Liver (tissue), 9 donors: ENCODE data around the gene KIAA1217. TPM values are rescaled to one million over a fixed set of nuclear protein-coding genes. Genes with fewer than 3 reads are reported as not detected.

Source experiments
- DNase-seq: peaks from one replicate; pipeline ENCODE4 v3.0.0-alpha.2; 2017; ENCODE audit warnings: low spot score
- H3K27ac ChIP-seq, 2 donors: one replicate each; pipeline ENCODE4 v1.7.0; 2013; ENCODE audit warnings: inconsistent platforms in 2 of 2, low read length in 2 of 2, control low read depth in 1 of 2, low read depth in 1 of 2, mild to moderate bottlenecking in 1 of 2
- H3K27me3 ChIP-seq, 4 donors: one replicate each; pipeline versions ENCODE4 v1.6.1 to v1.7.0; 2013; ENCODE audit warnings: low read length in 3 of 4, inconsistent platforms in 1 of 4, mild to moderate bottlenecking in 1 of 4, moderate library complexity in 1 of 4; ENCODE audit not compliant: control insufficient read depth in 4 of 4, insufficient read depth in 4 of 4
- H3K36me3 ChIP-seq, 4 donors: one replicate each; pipeline versions ENCODE4 v1.6.1 to v1.7.0; 2013; ENCODE audit warnings: low read length in 3 of 4, mild to moderate bottlenecking in 3 of 4, low read depth in 1 of 4, moderate library complexity in 1 of 4; ENCODE audit not compliant: control insufficient read depth in 4 of 4, insufficient read depth in 3 of 4
- H3K4me1 ChIP-seq, 4 donors: one replicate each; pipeline versions ENCODE4 v1.6.1 to v1.7.0; 2013; ENCODE audit warnings: low read length in 3 of 4, mild to moderate bottlenecking in 3 of 4, moderate library complexity in 1 of 4; ENCODE audit not compliant: control insufficient read depth in 4 of 4, insufficient read depth in 4 of 4
- H3K4me3 ChIP-seq, 3 donors: one replicate each; pipeline versions ENCODE4 v1.6.1 to v1.7.0; 2013; ENCODE audit warnings: low read length in 3 of 3, control low read depth in 1 of 3, low read depth in 1 of 3, mild to moderate bottlenecking in 1 of 3
- H3K9ac ChIP-seq, 2 donors: one replicate each; pipeline ENCODE4 v1.7.0; 2013; ENCODE audit warnings: low read length in 2 of 2, mild to moderate bottlenecking in 2 of 2, moderate library complexity in 2 of 2, control low read depth in 1 of 2, low read depth in 1 of 2
- H3K9me3 ChIP-seq, 4 donors: one replicate each; pipeline versions ENCODE4 v1.6.1 to v1.7.0; 2013; ENCODE audit warnings: low read length in 3 of 4; ENCODE audit not compliant: control insufficient read depth in 4 of 4
- EGR1 ChIP-seq, 2 donors: IDR thresholded peaks; 2 replicates each; pipeline ENCODE4 v1.6.1; 2016 to 2018; ENCODE audit warnings: antibody characterized with exemption in 2 of 2, low read depth in 2 of 2
- FOXA1 ChIP-seq: IDR thresholded peaks from 2 replicates; pipeline ENCODE4 v1.6.1; 2016; ENCODE audit warnings: antibody characterized with exemption
- FOXA2 ChIP-seq: IDR thresholded peaks from 2 replicates; pipeline ENCODE4 v1.6.1; 2016; ENCODE audit warnings: antibody characterized with exemption
- GABPA ChIP-seq, 2 donors: IDR thresholded peaks in 1 of 2; conservative IDR thresholded peaks in 1 of 2; 2 replicates each; pipeline ENCODE4 v1.6.1; 2016; ENCODE audit warnings: antibody characterized with exemption in 2 of 2, mild to moderate bottlenecking in 1 of 2, moderate library complexity in 1 of 2
- JUND ChIP-seq, 2 donors: IDR thresholded peaks; 2 replicates each; pipeline ENCODE4 v1.6.1; 2016; ENCODE audit warnings: antibody characterized with exemption in 2 of 2
- MAX ChIP-seq: IDR thresholded peaks from 2 replicates; pipeline ENCODE4 v1.6.1; 2016; ENCODE audit warnings: antibody characterized with exemption
- NR2F2 ChIP-seq: IDR thresholded peaks from 2 replicates; pipeline ENCODE4 v1.6.1; 2016; ENCODE audit warnings: antibody characterized with exemption
- RXRA ChIP-seq, 2 donors: IDR thresholded peaks; 2 replicates each; pipeline ENCODE4 v1.6.1; 2017 to 2018; ENCODE audit warnings: antibody characterized with exemption in 2 of 2, mild to moderate bottlenecking in 1 of 2
- SP1 ChIP-seq: IDR thresholded peaks from 2 replicates; pipeline ENCODE4 v1.6.1; 2018; ENCODE audit warnings: antibody characterized with exemption, mild to moderate bottlenecking
- TAF1 ChIP-seq: conservative IDR thresholded peaks from 2 replicates; pipeline ENCODE4 v1.6.1; 2016; ENCODE audit warnings: antibody characterized with exemption, mild to moderate bottlenecking
- YY1 ChIP-seq: IDR thresholded peaks from 2 replicates; pipeline ENCODE4 v1.6.1; 2016; ENCODE audit warnings: antibody characterized with exemption, mild to moderate bottlenecking
- WGBS: extraction: QIAGEN DNeasy Blood & Tissue Kit; methylation state at CpG from one replicate; pipeline ENCODE4 v1.1.7; 2013; 5-methylcytosine and 5-hydroxymethylcytosine counted together
- polyA plus RNA-seq, 2 donors: library from polyadenylated mRNA; stranded (reverse) in 1 of 2; unstranded in 1 of 2; fragments of 200-250 nt in 1 of 2; fragments of >200 nt in 1 of 2; fragmentation: Nextera tagmentation in 1 of 2; extraction: Ambion mirVana in 1 of 2; gene quantifications; one replicate each; pipeline versions ENCODE4 v1.2.1 to v1.2.3, GENCODE V29; 2013 to 2015
- total RNA-seq, 2 donors: library from RNA; depleted of rRNA; stranded (reverse); fragments of >200 nt; gene quantifications; one replicate each; pipeline ENCODE4 v1.2.3, GENCODE V29; 2014
- TF ChIP-seq, protein P1 (sequence below): IDR thresholded peaks from 2 replicates; pipeline ENCODE4 v1.6.1; 2016; ENCODE audit warnings: antibody characterized with exemption, mild to moderate bottlenecking
- TF ChIP-seq, protein P2 (sequence below): IDR thresholded peaks from 2 replicates; pipeline ENCODE4 v1.6.1; 2016; ENCODE audit warnings: antibody characterized with exemption
- donor health status: healthy.
- donor health status: healthy.
- donor health status: healthy.
- donor health status: healthy.
- donor health status: healthy.

KIAA1217 gene
- total and polyA plus RNA-seq, 4 donors: 4.5 to 12.8 (median 6.8) TPM

GRCh38 chr10:24279166-24279565, 70.2 kb downstream of the KIAA1217 start:
- H3K9ac ChIP-seq: no peak overlapping the region
- no peak overlapping the region for H3K4me3 ChIP-seq
- DNase-seq: no peak
- no peak overlapping the region for H3K27ac ChIP-seq
- no peaks in the 10 kb centered on the region for H3K4me1 ChIP-seq
- H3K27me3 ChIP-seq: no peaks in the 10 kb centered on the region
- TF ChIP-seq NR2F2 (no peak), MAX (no peak), SP1 (no peak), GABPA (IDR thresholded peaks at IDR 0.05 in 1 of 2, conservative IDR thresholded peaks at IDR 0.05 in 1 of 2) (no peak), FOXA1 (no peak), TAF1 (no peak), FOXA2 (no peak), EGR1 (IDR thresholded peaks at IDR 0.05; ENCODE audit: low read depth in 2 of 2) (no peak), YY1 (no peak), JUND (IDR thresholded peaks at IDR 0.05) (no peak)
- TF ChIP-seq, protein P1, sequence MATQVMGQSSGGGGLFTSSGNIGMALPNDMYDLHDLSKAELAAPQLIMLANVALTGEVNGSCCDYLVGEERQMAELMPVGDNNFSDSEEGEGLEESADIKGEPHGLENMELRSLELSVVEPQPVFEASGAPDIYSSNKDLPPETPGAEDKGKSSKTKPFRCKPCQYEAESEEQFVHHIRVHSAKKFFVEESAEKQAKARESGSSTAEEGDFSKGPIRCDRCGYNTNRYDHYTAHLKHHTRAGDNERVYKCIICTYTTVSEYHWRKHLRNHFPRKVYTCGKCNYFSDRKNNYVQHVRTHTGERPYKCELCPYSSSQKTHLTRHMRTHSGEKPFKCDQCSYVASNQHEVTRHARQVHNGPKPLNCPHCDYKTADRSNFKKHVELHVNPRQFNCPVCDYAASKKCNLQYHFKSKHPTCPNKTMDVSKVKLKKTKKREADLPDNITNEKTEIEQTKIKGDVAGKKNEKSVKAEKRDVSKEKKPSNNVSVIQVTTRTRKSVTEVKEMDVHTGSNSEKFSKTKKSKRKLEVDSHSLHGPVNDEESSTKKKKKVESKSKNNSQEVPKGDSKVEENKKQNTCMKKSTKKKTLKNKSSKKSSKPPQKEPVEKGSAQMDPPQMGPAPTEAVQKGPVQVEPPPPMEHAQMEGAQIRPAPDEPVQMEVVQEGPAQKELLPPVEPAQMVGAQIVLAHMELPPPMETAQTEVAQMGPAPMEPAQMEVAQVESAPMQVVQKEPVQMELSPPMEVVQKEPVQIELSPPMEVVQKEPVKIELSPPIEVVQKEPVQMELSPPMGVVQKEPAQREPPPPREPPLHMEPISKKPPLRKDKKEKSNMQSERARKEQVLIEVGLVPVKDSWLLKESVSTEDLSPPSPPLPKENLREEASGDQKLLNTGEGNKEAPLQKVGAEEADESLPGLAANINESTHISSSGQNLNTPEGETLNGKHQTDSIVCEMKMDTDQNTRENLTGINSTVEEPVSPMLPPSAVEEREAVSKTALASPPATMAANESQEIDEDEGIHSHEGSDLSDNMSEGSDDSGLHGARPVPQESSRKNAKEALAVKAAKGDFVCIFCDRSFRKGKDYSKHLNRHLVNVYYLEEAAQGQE: no peak
- no peaks in the 10 kb centered on the region for H3K36me3 ChIP-seq
- peaks cover 0 to 5% (median 0%) of the 10 kb centered on the region in 4 donors for H3K9me3 ChIP-seq

DNA sequence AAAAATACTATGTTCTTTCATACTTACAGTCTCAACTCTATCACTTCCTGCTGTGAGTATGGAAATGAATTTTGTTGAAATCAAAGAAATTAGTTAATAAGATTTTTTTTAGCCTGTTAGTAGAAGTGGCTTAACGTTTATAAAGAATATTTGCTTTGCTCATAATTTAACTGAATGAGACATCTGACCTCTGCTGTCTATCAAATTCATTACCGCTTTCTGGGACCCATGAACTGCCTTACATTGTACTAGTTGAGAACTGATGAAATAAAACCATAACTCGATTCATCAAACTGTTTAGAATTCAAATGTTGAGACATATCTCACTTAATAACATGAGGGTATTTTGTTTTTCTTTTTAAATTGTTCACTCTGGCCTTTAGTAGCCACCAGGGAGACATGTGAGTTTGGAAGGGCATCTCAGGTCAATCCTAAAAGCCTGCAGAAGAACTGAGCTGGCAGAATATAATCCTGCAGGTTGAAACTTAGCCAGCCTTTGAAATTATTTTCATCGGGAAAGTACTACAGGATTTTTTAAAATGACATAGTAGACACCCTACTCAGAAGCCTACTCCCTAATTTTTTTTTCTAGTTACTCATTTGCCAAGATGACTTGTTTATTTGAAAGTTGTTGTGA, 78.7 kb downstream of the KIAA1217 start:
- H3K9ac ChIP-seq: no peak overlapping the region
- DNase-seq: no peak
- no peaks in the 10 kb centered on the region for H3K27me3 ChIP-seq
- H3K4me3 ChIP-seq: no peak overlapping the region
- WGBS: 62% methylated on average over 4 of the region's 4 CpGs
- no peaks in the 10 kb centered on the region for H3K9me3 ChIP-seq
- H3K36me3 ChIP-seq: no peaks in the 10 kb centered on the region
- TF ChIP-seq, protein P2, sequence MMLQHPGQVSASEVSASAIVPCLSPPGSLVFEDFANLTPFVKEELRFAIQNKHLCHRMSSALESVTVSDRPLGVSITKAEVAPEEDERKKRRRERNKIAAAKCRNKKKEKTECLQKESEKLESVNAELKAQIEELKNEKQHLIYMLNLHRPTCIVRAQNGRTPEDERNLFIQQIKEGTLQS: no peak
- TF ChIP-seq EGR1 (IDR thresholded peaks at IDR 0.05; ENCODE audit: low read depth in 2 of 2): no peak
- no peak for TF ChIP-seq TAF1
- no peak for TF ChIP-seq RXRA (IDR thresholded peaks at IDR 0.05)
- TF ChIP-seq SP1: no peak
- TF ChIP-seq, protein P1: no peak
- TF ChIP-seq FOXA1: no peak
- H3K4me1 ChIP-seq: no peaks in the 10 kb centered on the region
- H3K27ac ChIP-seq: no peak overlapping the region
